GM23248 (cell line): ENCODE measurements around the gene ZFP36. TPM values are rescaled to one million over a fixed set of nuclear protein-coding genes. Genes with fewer than 3 reads are reported as not detected.

Experiments
- DNase-seq: peaks from one replicate; pipeline ENCODE4 v3.0.0-alpha.2; 2015
- H2AFZ ChIP-seq: fragments of 200-600 bp; sonication (generic); 2 replicates; pipeline ENCODE4 v1.6.1; 2016; ENCODE audit warnings: antibody characterized with exemption
- H3F3A ChIP-seq: fragments of 200-600 bp; sonication (generic); 2 replicates; pipeline ENCODE4 v1.6.1; 2016; ENCODE audit warnings: mild to moderate bottlenecking, antibody characterized with exemption, mixed run types; ENCODE audit not compliant: insufficient read depth
- H3K27ac ChIP-seq: fragments of 200-600 bp; sonication (generic); 2 replicates; pipeline ENCODE4 v1.5.1; 2016; ENCODE audit warnings: mild to moderate bottlenecking
- H3K27me3 ChIP-seq: fragments of 200-600 bp; sonication (generic); replicated peaks from 2 replicates; pipeline ENCODE4 v1.6.1; 2016; ENCODE audit warnings: mild to moderate bottlenecking; ENCODE audit not compliant: insufficient read depth
- H3K36me3 ChIP-seq: fragments of 200-600 bp; sonication (generic); 2 replicates; pipeline ENCODE4 v1.6.1; 2016; ENCODE audit warnings: low read depth, mild to moderate bottlenecking
- H3K4me1 ChIP-seq: fragments of 200-600 bp; sonication (generic); 2 replicates; pipeline ENCODE4 v1.6.1; 2016; ENCODE audit warnings: mild to moderate bottlenecking; ENCODE audit not compliant: insufficient read depth
- H3K4me2 ChIP-seq: fragments of 200-600 bp; sonication (generic); one replicate; pipeline ENCODE4 v1.6.1; 2016; ENCODE audit warnings: mild to moderate bottlenecking; ENCODE audit not compliant: unreplicated experiment
- H3K4me3 ChIP-seq: fragments of 200-600 bp; sonication (generic); 2 replicates; pipeline ENCODE4 v1.5.1; 2016; ENCODE audit warnings: mild to moderate bottlenecking
- H3K79me2 ChIP-seq: fragments of 200-600 bp; sonication (generic); 2 replicates; pipeline ENCODE4 v1.6.1; 2016; ENCODE audit warnings: mild to moderate bottlenecking; ENCODE audit not compliant: insufficient read depth
- H3K9ac ChIP-seq: fragments of 200-600 bp; sonication (generic); 2 replicates; pipeline ENCODE4 v1.6.1; 2016; ENCODE audit warnings: mild to moderate bottlenecking
- H3K9me2 ChIP-seq: fragments of 200-600 bp; sonication (generic); 2 replicates; pipeline ENCODE4 v1.6.1; 2016; ENCODE audit warnings: mixed run types, mild to moderate bottlenecking, moderate library complexity; ENCODE audit not compliant: insufficient read depth
- H3K9me3 ChIP-seq: fragments of 200-600 bp; sonication (generic); one replicate; pipeline ENCODE4 v1.6.1; 2017; ENCODE audit warnings: low read depth
- H4K20me1 ChIP-seq: fragments of 200-600 bp; sonication (generic); 2 replicates; pipeline ENCODE4 v1.6.0; 2016; ENCODE audit not compliant: insufficient read depth
- EZH2 ChIP-seq: fragments of 200-600 bp; sonication (generic); IDR thresholded peaks from 2 replicates; pipeline ENCODE4 v1.6.1; 2018; ENCODE audit warnings: antibody characterized with exemption, mild to moderate bottlenecking; ENCODE audit not compliant: insufficient read depth, poor library complexity, severe bottlenecking
- EZH2phosphoT487 ChIP-seq: fragments of 200-600 bp; sonication (generic); IDR thresholded peaks from 2 replicates; pipeline ENCODE4 v1.6.1; 2018; ENCODE audit warnings: antibody characterized with exemption, moderate library complexity, mild to moderate bottlenecking, low read depth; ENCODE audit not compliant: insufficient read depth
- WGBS, 2 experiments: methylation state at CpG; one replicate each; pipeline ENCODE4 v1.1.6; 2015 to 2017; ENCODE audit warnings: low lambda C conversion rate in 2 of 2, low coverage in 1 of 2; ENCODE audit errors: missing lambda C conversion rate in 2 of 2; 5-methylcytosine and 5-hydroxymethylcytosine counted together
- in situ Hi-C: fragments of 300-500 bp; cut with MboI; formaldehyde crosslinking; loops from 2 replicates; pipeline ENCODE4 v1.15.0; 2020
- polyA plus RNA-seq: library from polyadenylated mRNA; unstranded; fragments of >200 nt; fragmentation: Nextera tagmentation; extraction: Ambion mirVana; gene quantifications from 2 replicates; pipeline ENCODE4 v1.2.1, GENCODE V29; 2016
- total RNA-seq: library from RNA; depleted of rRNA; stranded (reverse); fragments of >200 nt; shearing (Covaris generic); gene quantifications from 2 replicates; pipeline ENCODE4 v1.2.3, GENCODE V29; 2014

Gene ZFP36
- total and polyA plus RNA-seq, 2 experiments from 2014 or later, result 13.9 to 86.2 TPM

DNA sequence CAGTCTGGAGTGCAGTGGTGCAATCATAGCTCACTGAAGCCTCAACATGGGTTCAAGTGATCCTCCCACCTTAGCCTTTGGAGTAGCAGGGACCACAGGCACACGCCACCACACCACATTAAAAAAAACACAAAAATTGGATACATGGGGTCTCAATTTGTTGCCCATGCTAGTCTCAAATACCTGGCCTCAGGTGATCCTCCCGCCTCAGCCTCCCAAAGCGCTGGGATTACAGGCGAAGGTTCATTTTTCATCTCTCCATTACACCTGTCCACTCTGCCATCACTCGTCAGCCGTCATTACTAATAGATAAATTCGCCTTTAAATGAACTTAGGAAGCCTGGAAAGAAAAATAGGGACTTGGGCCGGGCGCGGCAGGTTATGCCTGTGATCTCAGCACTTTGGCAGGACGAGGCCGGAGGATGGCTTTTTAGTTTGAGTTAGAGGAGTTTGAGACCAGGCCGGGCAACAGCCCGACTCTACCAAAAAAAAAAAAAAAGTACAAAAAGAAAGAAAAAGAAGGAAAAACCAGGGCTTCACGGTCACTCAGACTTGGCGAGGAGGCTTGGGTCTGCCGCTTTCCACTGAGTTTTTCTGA lies 38.0 kb downstream of the ZFP36 start:
- H2AFZ ChIP-seq, result peak overlapping the region; percentile 64
- 1% methylated on average over 16 to 17 of the region's 17 CpGs for WGBS, 2 experiments

DNA sequence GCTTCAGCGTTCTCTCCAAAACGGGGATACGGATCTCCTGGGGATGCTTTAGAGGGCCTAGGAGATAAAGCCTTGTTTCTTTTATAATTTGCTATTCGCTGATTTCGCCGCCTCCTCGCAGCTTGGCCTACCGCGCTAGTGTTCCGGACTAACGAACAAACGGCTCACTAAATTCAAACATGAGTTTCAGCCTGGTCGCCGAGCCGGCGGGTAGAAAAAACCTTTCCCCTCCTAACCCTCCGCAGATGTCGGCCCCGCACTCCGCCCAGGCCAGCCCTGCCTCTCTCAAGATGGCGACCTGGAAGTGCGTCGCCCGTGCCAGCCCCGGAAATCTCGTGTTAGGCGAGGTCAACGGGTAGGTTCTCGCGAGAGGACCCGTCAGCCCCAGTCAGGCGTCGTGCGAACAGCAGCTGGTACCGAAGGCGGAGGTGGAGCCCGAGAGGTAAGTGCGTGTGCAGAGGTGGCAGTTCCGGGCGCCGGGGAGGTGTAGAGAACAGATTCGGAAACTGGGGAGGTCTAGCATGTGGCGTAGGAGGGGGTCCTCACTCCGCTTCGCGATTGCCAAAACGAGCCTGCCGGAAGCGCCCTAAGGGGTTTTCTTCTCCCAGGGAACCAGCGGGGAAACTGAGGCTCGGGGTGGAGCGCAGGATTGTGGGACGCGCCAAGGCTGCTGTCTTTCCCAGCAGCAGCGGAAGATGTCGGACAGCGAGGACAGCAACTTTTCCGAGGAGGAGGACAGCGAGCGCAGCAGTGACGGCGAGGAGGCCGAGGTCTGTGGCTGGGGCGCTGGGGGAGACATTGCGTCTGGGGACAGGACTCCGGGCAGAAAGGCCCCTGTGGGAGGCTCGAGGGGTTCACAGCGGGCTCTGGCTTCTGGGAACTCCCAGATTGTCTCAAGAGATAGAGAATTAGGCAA lies 38.8 kb downstream of the ZFP36 start, which contains the start of gene SUPT5H:
Gene SUPT5H (plus strand): TSS at position 387 of the 916 bp plus-strand sequence. CDS start 309 bp downstream, at position 696.
- no peaks in the 10 kb centered on the region for H3K36me3 ChIP-seq
- H4K20me1 ChIP-seq, result no peaks in the 10 kb centered on the region
- H3K4me1 ChIP-seq, result peaks cover 25% of the 10 kb centered on the region
- peak within 1 kb of the TSS; percentile 91 for H3K4me2 ChIP-seq
- H3K79me2 ChIP-seq, result peaks cover 63% of the 10 kb centered on the region
- H3K9ac ChIP-seq, result peak within 1 kb of the TSS; percentile 96
- H2AFZ ChIP-seq, result peak within 1 kb of the TSS; percentile 67
- no peaks in the 10 kb centered on the region for H3K27me3 ChIP-seq
- in situ Hi-C loops, result no loop called here
- 1% methylated on average over 68 of the region's 68 CpGs for WGBS, 2 experiments
- no peaks in the 10 kb centered on the region for H3K9me3 ChIP-seq
- H3K9me2 ChIP-seq, result no peaks in the 10 kb centered on the region
- TF ChIP-seq EZH2phosphoT487 (no peak), EZH2 (no peak)
- peak within 1 kb of the TSS; percentile 87 for H3K27ac ChIP-seq
- peak within 1 kb of the TSS; percentile 84 for H3K4me3 ChIP-seq
- DNase-seq, result peak; percentile 100
- peaks cover 27% of the 10 kb centered on the region for H3F3A ChIP-seq

More for the DNA sequence above, 38.0 kb downstream of the ZFP36 start:
- Histone ChIP-seq H3K79me2 (peaks cover 55% of the 10 kb centered on the region), H3K4me2 (peak overlapping the region; percentile 91), H3K27ac (peak overlapping the region; percentile 87), H4K20me1 (no peaks in the 10 kb centered on the region), H3K27me3 (no peaks in the 10 kb centered on the region), H3K36me3 (no peaks in the 10 kb centered on the region), H3K4me3 (peak overlapping the region; percentile 84), H3K9me2 (no peaks in the 10 kb centered on the region), H3F3A (peaks cover 34% of the 10 kb centered on the region), H3K9me3 (no peaks in the 10 kb centered on the region), H3K9ac (peak overlapping the region; percentile 96), H3K4me1 (peaks cover 25% of the 10 kb centered on the region)
- in situ Hi-C loops, result no loop called here
- peak; percentile 58 for DNase-seq
- TF ChIP-seq EZH2phosphoT487 (no peak), EZH2 (no peak)

DNA sequence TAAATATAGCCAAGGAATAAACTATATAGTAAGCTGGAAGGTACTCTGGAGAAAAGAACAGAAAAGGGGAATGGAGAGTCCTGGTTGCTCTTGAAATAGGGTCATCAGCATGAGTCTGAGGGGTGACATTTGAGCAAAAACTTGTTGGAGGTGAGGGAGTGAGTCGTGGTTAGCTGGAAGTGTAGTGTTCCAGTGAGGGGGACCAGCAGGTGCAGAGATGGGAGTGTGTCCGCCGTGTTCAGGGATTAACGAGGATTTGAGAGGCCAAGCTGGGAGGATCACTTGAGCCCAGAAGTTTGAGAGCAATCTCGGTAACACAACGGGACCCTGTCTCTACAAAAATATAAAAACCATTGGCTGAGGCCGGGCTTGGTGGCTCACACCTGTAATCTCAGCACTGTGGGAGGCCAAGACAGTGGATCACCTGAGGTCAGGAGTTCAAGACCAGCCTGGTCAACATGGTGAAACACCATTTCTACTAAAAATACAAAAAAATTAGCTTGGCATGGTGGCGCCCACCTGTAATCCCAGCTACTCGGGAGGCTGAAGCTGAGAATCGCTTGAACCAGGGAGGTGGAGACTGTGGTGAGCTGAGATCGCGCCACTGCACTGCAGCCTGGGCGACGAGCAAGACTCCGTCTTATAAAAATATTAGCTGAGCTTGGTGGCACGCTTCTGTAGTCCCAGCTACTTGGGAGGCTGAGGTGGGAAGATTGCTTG lies 39.9 kb downstream of the ZFP36 start:
- TF ChIP-seq EZH2 (no peak), EZH2phosphoT487 (no peak)
- in situ Hi-C loops, result no loop called here
- peak overlapping the region; percentile 87 for H3K27ac ChIP-seq

DNA sequence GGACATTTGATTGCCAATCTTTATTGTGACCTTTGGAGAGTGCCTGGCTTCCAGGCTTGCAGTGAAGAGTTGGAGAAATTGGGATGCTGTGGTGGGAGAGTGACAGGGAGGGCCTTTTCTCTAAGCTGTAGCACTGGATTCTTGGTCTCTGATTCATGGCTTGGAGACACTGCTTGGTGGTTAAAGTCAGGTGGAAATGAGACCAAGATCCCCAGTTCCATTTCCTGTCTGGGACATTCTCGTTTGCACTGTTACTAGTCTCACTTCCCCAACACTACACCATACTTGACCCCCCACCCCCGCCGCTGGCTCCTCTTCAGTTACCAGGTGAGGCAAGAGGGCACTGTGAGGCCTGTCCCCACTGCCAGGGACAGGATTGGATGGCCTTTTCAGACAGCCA lies 41.6 kb downstream of the ZFP36 start:
- in situ Hi-C loops, result no loop called here
- Histone ChIP-seq H3K4me2 (peak overlapping the region; percentile 27), H3K27me3 (no peaks in the 10 kb centered on the region), H3K9ac (peak overlapping the region; percentile 21), H3K9me3 (no peaks in the 10 kb centered on the region), H2AFZ (no peak overlapping the region), H3K9me2 (no peaks in the 10 kb centered on the region), H3K79me2 (peaks cover 91% of the 10 kb centered on the region), H4K20me1 (peaks cover 9% of the 10 kb centered on the region; the same call in 1 of the 2 replicates), H3K36me3 (peaks cover 7% of the 10 kb centered on the region; the same call in 1 of the 2 replicates), H3F3A (peaks cover 8% of the 10 kb centered on the region), H3K4me1 (peaks cover 25% of the 10 kb centered on the region), H3K27ac (peak overlapping the region; percentile 66), H3K4me3 (peak overlapping the region; percentile 17; the same call in 1 of the 2 replicates)
- TF ChIP-seq EZH2 (no peak), EZH2phosphoT487 (no peak)
- WGBS, 2 experiments, result 67 to 70% methylated on average over 3 of the region's 3 CpGs
- peak; percentile 67 for DNase-seq

More for the DNA sequence above, 39.9 kb downstream of the ZFP36 start:
- peak overlapping the region; percentile 96 for H3K9ac ChIP-seq
- peaks cover 3% of the 10 kb centered on the region; the same call in 1 of the 2 replicates for H4K20me1 ChIP-seq
- no peaks in the 10 kb centered on the region for H3K9me2 ChIP-seq
- peaks cover 74% of the 10 kb centered on the region for H3K79me2 ChIP-seq
- H3F3A ChIP-seq, result peaks cover 16% of the 10 kb centered on the region
- no peaks in the 10 kb centered on the region for H3K9me3 ChIP-seq
- no peaks in the 10 kb centered on the region for H3K27me3 ChIP-seq
- no peak overlapping the region for H2AFZ ChIP-seq
- H3K4me2 ChIP-seq, result peak overlapping the region; percentile 83
- H3K4me1 ChIP-seq, result peaks cover 25% of the 10 kb centered on the region
- H3K4me3 ChIP-seq, result peak overlapping the region; percentile 84
- no peak for DNase-seq
- peaks cover 4% of the 10 kb centered on the region; the same call in 1 of the 2 replicates for H3K36me3 ChIP-seq
- WGBS, 2 experiments, result 87 to 89% methylated on average over 16 of the region's 16 CpGs
